GM23338 (cell line): Measurements from ENCODE around the gene ADORA2A. TPM values are rescaled to one million over a fixed set of nuclear protein-coding genes. Genes with fewer than 3 reads are reported as not detected.
A peak's percentile ranks its signal among the peaks of the same experiment; 100 is the strongest.

Experiments
- ATAC-seq: fragments of 200-7000 bp; cut with Tn5 transposase; 3 replicates; pipeline ENCODE4 v1.9.1; 2020
- DNase-seq: peaks from one replicate; pipeline ENCODE4 v3.0.0-alpha.2; 2015; ENCODE audit warnings: low spot score
- H2AFZ ChIP-seq: fragments of 200-600 bp; sonication (generic); 2 replicates; pipeline ENCODE4 v1.8.0; 2016; ENCODE audit warnings: antibody characterized with exemption, mild to moderate bottlenecking, moderate library complexity
- H3F3A ChIP-seq: fragments of 200-600 bp; sonication (generic); replicated peaks from 2 replicates; pipeline ENCODE4 v1.8.0; 2017; ENCODE audit warnings: antibody characterized with exemption, mixed run types, low read depth
- H3K27ac ChIP-seq: fragments of 200-600 bp; sonication (generic); 2 replicates; pipeline ENCODE4 v1.6.1; 2016; ENCODE audit warnings: low read depth
- H3K27me3 ChIP-seq: fragments of 200-600 bp; sonication (generic); 2 replicates; pipeline ENCODE4 v1.8.0; 2016; ENCODE audit warnings: mild to moderate bottlenecking, mixed run types, moderate library complexity; ENCODE audit not compliant: insufficient read depth
- H3K36me3 ChIP-seq: fragments of 200-600 bp; sonication (generic); 2 replicates; pipeline ENCODE4 v1.8.0; 2016; ENCODE audit warnings: mild to moderate bottlenecking; ENCODE audit not compliant: insufficient read depth
- H3K4me1 ChIP-seq: fragments of 200-600 bp; sonication (generic); 2 replicates; pipeline ENCODE4 v1.8.0; 2016; ENCODE audit warnings: mild to moderate bottlenecking, moderate library complexity; ENCODE audit not compliant: insufficient read depth
- H3K4me2 ChIP-seq: fragments of 200-600 bp; sonication (generic); 2 replicates; pipeline ENCODE4 v1.7.1; 2017; ENCODE audit warnings: mixed run types
- H3K4me3 ChIP-seq: fragments of 200-600 bp; sonication (generic); 2 replicates; pipeline ENCODE4 v1.6.1; 2016; ENCODE audit warnings: mixed run types
- H3K79me2 ChIP-seq: fragments of 200-600 bp; sonication (generic); replicated peaks from 2 replicates; pipeline ENCODE4 v1.8.0; 2017; ENCODE audit warnings: mild to moderate bottlenecking; ENCODE audit not compliant: insufficient read depth
- H3K9me2 ChIP-seq: fragments of 200-600 bp; sonication (generic); 2 replicates; pipeline ENCODE4 v1.8.0; 2017; ENCODE audit not compliant: insufficient read depth
- H4K20me1 ChIP-seq: fragments of 200-600 bp; sonication (generic); replicated peaks from 2 replicates; pipeline ENCODE4 v1.8.0; 2017; ENCODE audit warnings: mild to moderate bottlenecking; ENCODE audit not compliant: insufficient read depth
- H3K27ac Mint-ChIP-seq: 2 replicates; pipeline ENCODE4 v1.8.0; 2020; ENCODE audit warnings: inconsistent platforms, mild to moderate bottlenecking, moderate library complexity, mixed read lengths
- H3K27me3 Mint-ChIP-seq: 3 replicates; pipeline ENCODE4 v1.8.0; 2022; ENCODE audit warnings: low read depth, mild to moderate bottlenecking, moderate library complexity, mixed read lengths, inconsistent platforms; ENCODE audit not compliant: insufficient read depth, poor library complexity
- H3K36me3 Mint-ChIP-seq: 3 replicates; pipeline ENCODE4 v1.8.0; 2021; ENCODE audit warnings: low read depth, mild to moderate bottlenecking, inconsistent platforms, moderate library complexity, mixed read lengths
- H3K4me1 Mint-ChIP-seq: 3 replicates; pipeline ENCODE4 v1.8.0; 2020; ENCODE audit warnings: mild to moderate bottlenecking, inconsistent platforms, mixed read lengths
- H3K4me3 Mint-ChIP-seq: 3 replicates; pipeline ENCODE4 v1.8.0; 2021; ENCODE audit warnings: moderate library complexity, mild to moderate bottlenecking, inconsistent platforms, mixed read lengths
- H3K9me3 Mint-ChIP-seq: 3 replicates; pipeline ENCODE4 v1.8.0; 2020; ENCODE audit warnings: moderate library complexity, mild to moderate bottlenecking, inconsistent platforms, mixed read lengths
- CTCF ChIP-seq, 2 experiments: fragments of 200-600 bp in 1 of 2; sonication (generic) in 1 of 2; conservative IDR thresholded peaks; 2 replicates each; pipeline versions ENCODE4 v1.5.1 to v1.6.1; 2016 to 2017; ENCODE audit warnings: antibody characterized with exemption in 2 of 2, low read depth in 2 of 2, mild to moderate bottlenecking in 2 of 2, moderate library complexity in 1 of 2
- EZH2 ChIP-seq: fragments of 200-600 bp; sonication (generic); IDR thresholded peaks from one replicate; pipeline ENCODE4 v1.8.0; 2017; ENCODE audit warnings: antibody characterized with exemption, mild to moderate bottlenecking, low read depth; ENCODE audit not compliant: unreplicated experiment
- EZH2phosphoT487 ChIP-seq: fragments of 200-600 bp; sonication (generic); IDR thresholded peaks from one replicate; pipeline ENCODE4 v1.8.1; 2018; ENCODE audit warnings: antibody characterized with exemption; ENCODE audit not compliant: unreplicated experiment
- NANOG ChIP-seq: IDR thresholded peaks from 2 replicates; pipeline ENCODE4 v1.6.1; 2016; ENCODE audit warnings: antibody characterized with exemption, borderline replicate concordance
- POLR2AphosphoS5 ChIP-seq: IDR thresholded peaks from 2 replicates; pipeline ENCODE4 v1.6.1; 2016; ENCODE audit warnings: antibody characterized with exemption, low read depth
- ZNF114 ChIP-seq: fragments of 250-450 bp; sonication (Bioruptor Pico); IDR thresholded peaks from 2 replicates; pipeline ENCODE4 v1.5.0; 2020; ENCODE audit warnings: mild to moderate bottlenecking, moderate library complexity
- ZNF331 ChIP-seq: fragments of 250-450 bp; sonication (Bioruptor Pico); IDR thresholded peaks from 2 replicates; pipeline ENCODE4 v1.5.0; 2020; ENCODE audit warnings: low read depth, mild to moderate bottlenecking, moderate library complexity
- ZNF462 ChIP-seq: fragments of 250-450 bp; sonication (Bioruptor Pico); IDR thresholded peaks from 2 replicates; pipeline ENCODE4 v1.5.0; 2020; ENCODE audit warnings: mild to moderate bottlenecking, moderate library complexity
- polyA plus RNA-seq: library from polyadenylated mRNA; unstranded; fragments of >200 nt; fragmentation: Nextera tagmentation; extraction: Ambion mirVana; gene quantifications from 2 replicates; pipeline ENCODE4 v1.2.1, GENCODE V29; 2016
- total RNA-seq: library from RNA; depleted of rRNA; stranded (reverse); fragments of >200 nt; shearing (Covaris generic); gene quantifications from 2 replicates; pipeline ENCODE4 v1.2.3, GENCODE V29; 2014

The ADORA2A gene
- total and polyA plus RNA-seq, 2 experiments from 2014 or later = 4.1 to 13.5 TPM

- no peak for TF ChIP-seq ZNF462 (CRISPR knock-in tag)
- no peak for TF ChIP-seq NANOG
- no peak for TF ChIP-seq ZNF114 (CRISPR knock-in tag)
- TF ChIP-seq POLR2AphosphoS5 = no peak
These were observed 57.8 kb downstream of the ADORA2A start (continued) for GRCh38 chr22:24485170-24485569.

GRCh38 chr22:24485608-24486007 is 58.2 kb downstream of the ADORA2A start:
- no peak overlapping the region for H2AFZ ChIP-seq
- no peaks in the 10 kb centered on the region for H3K36me3 ChIP-seq
- Mint-ChIP-seq H3K4me3 (no peak overlapping the region), H3K36me3 (no peaks in the 10 kb centered on the region), H3K27me3 (no peaks in the 10 kb centered on the region), H3K27ac (no peak overlapping the region), H3K9me3 (no peaks in the 10 kb centered on the region), H3K4me1 (peaks cover 10% of the 10 kb centered on the region; the same call in 2 of the 3 replicates)
- H3K27me3 ChIP-seq = no peaks in the 10 kb centered on the region
- H3K4me3 ChIP-seq = no peak overlapping the region
- H3K4me1 ChIP-seq = 0 out of 2 replicates have a peak, but pooled peaks cover 3% of the 10 kb centered on the region
- no peak for DNase-seq
- H3K79me2 ChIP-seq = no peaks in the 10 kb centered on the region
- H3K4me2 ChIP-seq = no peak overlapping the region
- H3K27ac ChIP-seq = no peak overlapping the region
- H4K20me1 ChIP-seq = no peaks in the 10 kb centered on the region
- ATAC-seq = no peak
- no peak for TF ChIP-seq POLR2AphosphoS5
- TF ChIP-seq EZH2 = no peak
- peak in 1 of 2 experiments; percentile 32; a peak in 2 of 4 replicates for TF ChIP-seq CTCF (conservative IDR thresholded peaks at IDR 0.05; ENCODE audit: low read depth in 2 of 2)
- no peak for TF ChIP-seq EZH2phosphoT487
- no peak for TF ChIP-seq ZNF331 (CRISPR knock-in tag)
- H3K9me2 ChIP-seq = no peaks in the 10 kb centered on the region; the same call in 1 of the 2 replicates
- H3F3A ChIP-seq = no peaks in the 10 kb centered on the region
